ENCODE measurements around the gene KDM3A. TPM values are rescaled to one million over a fixed set of nuclear protein-coding genes. Genes with fewer than 3 reads are reported as not detected.

The KDM3A gene
- total and polyA plus RNA-seq, 2 of the 8 experiments (the other 6 are each of a cell fraction or from before 2014, with no cell fraction given), result 15.8 to 29.2 TPM

GRCh38 chr2:86393521-86394491, 47.4 kb upstream of the KDM3A start (continued):
- TF ChIP-seq JUN (IDR thresholded peaks at IDR 0.05; ENCODE audit: low read depth, low read length), result no peak
- no peak for TF ChIP-seq CBX8 (IDR thresholded peaks at IDR 0.05; ENCODE audit: borderline replicate concordance, low read depth, low read length)
